ENCODE data around the gene CCDC40.

DNA sequence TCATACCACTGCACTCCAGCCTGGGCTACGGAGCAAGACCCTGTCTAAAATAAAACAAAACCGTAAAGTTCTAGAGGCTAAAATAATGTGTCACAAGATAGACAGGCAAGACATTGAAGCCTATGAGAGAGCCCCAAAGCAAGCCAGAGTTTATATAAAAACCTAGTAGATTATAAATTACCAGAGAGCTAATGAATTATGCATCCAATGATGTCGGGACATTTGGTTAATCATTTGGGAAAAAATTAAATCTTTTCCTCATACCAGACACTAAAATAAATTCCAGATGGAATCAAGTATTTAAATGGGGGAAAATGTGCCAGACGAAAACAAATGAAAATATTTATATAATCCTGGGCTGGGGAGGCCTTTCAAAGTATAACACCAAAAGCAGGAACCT is 24.2 kb downstream of the CCDC40 start:
- TF ChIP-seq, protein P1, sequence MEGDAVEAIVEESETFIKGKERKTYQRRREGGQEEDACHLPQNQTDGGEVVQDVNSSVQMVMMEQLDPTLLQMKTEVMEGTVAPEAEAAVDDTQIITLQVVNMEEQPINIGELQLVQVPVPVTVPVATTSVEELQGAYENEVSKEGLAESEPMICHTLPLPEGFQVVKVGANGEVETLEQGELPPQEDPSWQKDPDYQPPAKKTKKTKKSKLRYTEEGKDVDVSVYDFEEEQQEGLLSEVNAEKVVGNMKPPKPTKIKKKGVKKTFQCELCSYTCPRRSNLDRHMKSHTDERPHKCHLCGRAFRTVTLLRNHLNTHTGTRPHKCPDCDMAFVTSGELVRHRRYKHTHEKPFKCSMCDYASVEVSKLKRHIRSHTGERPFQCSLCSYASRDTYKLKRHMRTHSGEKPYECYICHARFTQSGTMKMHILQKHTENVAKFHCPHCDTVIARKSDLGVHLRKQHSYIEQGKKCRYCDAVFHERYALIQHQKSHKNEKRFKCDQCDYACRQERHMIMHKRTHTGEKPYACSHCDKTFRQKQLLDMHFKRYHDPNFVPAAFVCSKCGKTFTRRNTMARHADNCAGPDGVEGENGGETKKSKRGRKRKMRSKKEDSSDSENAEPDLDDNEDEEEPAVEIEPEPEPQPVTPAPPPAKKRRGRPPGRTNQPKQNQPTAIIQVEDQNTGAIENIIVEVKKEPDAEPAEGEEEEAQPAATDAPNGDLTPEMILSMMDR (IDR thresholded peaks at IDR 0.05), result no peak
- no peak for TF ChIP-seq POLR2A (IDR thresholded peaks at IDR 0.05)

Data from body of pancreas (tissue), 4 donors.